Stimulated activated CD4-positive, alpha-beta T cell treated with anti-CD3 and anti-CD28 coated beads, Interleukin-4, amount 100 ng/mL, for 48 hours (primary cell): ENCODE measurements around the gene EMILIN1.

Experiments used
- DNase-seq, 2 donors: peaks; one replicate each; pipeline ENCODE4 v3.0.0-alpha.2; 2020; ENCODE audit warnings: low read depth in 2 of 2

The EMILIN1 gene

DNA sequence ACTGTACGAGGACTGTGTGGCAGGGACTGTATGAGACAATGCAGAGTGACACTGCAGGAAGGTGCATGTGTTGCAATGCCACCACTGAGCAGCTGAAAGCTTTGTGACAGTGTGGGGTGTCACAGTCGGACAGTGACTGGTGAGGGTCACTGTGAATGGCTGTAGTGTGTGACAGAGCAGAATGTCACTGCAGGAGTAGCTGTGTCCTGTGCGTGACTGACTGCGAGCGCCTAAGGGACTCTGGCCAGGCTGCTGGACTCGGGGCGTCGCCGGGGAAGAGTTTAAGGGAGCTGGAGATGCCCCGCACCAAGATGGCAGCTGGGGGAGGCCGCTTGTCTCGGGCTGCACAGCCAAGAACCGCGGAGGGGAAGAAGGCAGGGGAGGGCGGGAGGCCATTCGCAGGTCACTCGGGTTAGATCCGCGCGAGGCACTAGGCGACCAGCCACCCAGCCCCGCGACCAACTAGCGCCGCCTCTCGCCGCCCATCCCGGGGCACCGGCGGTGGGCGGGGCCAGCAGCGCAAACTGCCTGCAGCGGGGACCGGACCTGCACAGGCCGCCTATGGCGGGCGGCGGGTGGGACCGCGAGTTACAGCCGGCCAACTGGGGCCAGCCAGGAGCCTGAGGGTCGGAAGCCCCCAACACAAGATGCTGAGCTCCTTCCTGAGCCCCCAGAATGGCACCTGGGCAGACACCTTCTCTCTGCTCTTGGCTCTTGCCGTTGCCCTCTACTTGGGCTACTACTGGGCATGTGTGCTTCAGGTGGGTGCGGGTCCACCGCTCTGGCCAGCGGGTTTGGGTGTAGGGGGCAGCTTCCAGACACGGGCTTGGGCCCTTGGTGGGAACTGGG, 45.1 kb downstream of the EMILIN1 start, which contains the start of gene ABHD1:
Gene ABHD1, plus strand, starts transcription at position 514 of the 849 bp plus-strand sequence. Its CDS starts 134 bp downstream, at position 648.
- DNase-seq: peak; percentile 38

GRCh38 chr2:27125104-27125503, 46.7 kb downstream of the EMILIN1 start:
- DNase-seq: no peak

GRCh38 chr2:27126252-27126710, 47.9 kb downstream of the EMILIN1 start:
- DNase-seq: no peak

- DNase-seq: no peak
Measured at GRCh38 chr2:27127883-27128667, 49.7 kb downstream of the EMILIN1 start.

GRCh38 chr2:27128668-27129571, 50.5 kb downstream of the EMILIN1 start:
- DNase-seq: no peak

DNA sequence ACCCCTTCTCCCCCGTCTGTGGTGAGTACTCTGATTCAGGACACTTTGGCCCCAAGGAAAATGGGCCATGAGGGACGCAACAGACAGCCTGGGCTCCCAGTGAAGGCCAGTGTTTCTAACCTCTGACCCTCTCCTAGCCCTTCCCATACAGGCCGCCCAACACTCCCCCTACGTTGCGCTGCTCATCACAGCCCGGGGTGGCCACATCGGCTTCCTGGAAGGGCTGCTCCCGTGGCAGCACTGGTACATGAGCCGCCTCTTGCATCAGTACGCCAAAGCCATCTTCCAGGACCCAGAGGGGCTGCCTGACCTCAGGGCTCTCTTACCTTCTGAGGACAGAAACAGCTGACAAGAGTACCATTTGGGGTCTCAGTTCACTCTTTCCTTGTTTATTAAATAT, 52.0 kb downstream of the EMILIN1 start:
- no peak for DNase-seq

GRCh38 chr2:27131429-27131828, 53.0 kb downstream of the EMILIN1 start:
- DNase-seq: no peak

DNA sequence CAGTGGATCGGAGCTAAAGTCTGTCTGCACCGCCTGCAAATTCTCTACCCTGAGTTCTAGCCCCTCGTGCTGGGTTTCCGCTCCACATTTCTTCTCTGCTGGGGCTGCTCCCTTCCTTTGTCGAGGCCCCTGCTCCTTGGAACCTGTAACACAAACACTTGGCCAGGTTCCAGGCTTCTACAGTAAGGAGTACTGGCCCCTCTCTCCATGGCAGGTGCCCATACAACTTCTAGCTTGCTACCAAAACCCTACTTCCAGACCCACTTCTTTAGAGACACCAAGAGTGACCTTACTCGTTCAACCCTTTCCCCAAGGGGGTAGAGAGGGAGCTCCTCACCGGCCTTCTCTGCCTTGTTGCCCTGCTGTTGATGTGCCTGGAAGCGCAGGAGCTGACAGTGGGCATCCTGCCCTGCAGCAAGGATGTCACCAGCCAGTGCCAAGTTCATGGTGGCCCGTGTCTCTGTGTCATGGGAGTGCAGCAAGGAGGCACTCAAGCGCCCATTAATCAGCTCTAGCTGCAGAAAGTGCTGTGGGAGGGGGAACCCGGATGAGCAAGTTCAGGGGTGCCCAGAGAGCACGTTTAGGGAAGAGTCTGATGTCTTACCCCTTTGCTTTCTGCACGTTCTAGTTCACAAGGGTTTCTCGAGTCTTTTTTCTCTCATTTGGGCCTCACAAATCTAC, 54.9 kb downstream of the EMILIN1 start:
- no peak for DNase-seq

- DNase-seq: peak; percentile 98
Measured at GRCh38 chr2:27133905-27134780, 55.7 kb downstream of the EMILIN1 start, which contains the start of gene PREB. TSS of gene PREB (minus strand) at chr2:27134636. CDS start at chr2:27134421, 215 bp downstream.

- no peak for DNase-seq
Measured at GRCh38 chr2:27134781-27135477, 56.5 kb downstream of the EMILIN1 start.

DNA sequence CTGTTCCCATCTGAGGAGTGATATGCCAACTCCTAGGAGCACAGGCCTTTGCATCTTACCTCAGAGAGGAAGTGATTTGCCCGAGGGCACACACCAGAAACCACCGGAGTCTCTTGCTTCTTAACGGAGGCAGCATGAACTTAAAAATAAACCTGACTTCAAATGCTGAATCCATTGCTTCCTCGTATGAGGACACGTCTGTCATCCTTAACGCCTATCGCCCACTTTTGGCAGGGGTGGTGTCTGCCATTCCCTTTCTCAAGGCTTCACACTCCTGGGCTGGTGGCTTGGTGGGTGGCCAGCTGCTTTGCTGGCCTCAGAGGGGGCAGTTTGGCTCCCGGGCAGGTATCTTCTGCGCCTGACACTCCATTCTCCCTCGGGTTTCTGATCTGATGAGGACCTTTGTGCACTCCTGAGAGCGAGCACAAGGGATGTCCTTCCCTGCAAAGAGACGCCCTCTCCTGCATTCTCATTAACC, 57.1 kb downstream of the EMILIN1 start:
- DNase-seq: no peak
